HG03175 (cell line): ENCODE data around the gene SLC27A4.

ENCODE experiments used
- ATAC-seq: cut with Tn5 transposase; IDR thresholded peaks from one replicate; pipeline ENCODE4 v1.9.1; 2021; ENCODE audit warnings: mild to moderate bottlenecking, moderate library complexity; ENCODE audit not compliant: unreplicated experiment

Gene SLC27A4

DNA sequence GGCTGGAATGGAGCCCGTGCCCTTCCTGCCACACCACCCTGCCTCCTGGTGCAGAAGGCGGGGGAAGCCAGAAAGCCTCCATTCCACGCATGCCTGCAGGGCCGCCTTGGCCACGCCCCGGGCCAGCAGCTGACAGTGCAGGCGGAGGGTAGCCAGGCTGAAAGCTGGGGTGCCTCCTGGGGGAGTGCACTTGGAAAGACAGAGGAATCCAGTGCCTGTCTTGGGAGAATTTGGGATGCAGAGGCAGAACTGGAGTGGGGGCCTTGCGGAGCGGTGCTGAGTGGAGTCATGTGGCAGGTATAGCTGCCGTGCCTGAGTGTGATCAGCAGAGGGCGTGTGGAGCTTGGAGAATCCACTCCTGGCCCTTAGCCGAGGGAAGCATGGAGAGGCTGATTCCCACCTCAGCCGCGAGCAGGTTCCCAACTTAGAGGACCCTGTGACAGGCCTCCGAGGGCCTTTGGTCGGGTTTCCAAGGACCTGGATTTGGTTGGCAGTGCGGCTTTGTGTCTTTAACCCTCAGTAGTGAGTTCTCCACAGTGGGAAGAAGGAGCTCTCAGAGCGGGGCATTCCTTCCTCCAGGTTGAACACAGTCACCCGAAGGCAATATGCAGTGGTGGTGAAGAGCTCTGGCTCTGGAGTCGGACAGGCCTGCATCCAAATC, 21.8 kb downstream of the SLC27A4 start:
- no peak for ATAC-seq

- ATAC-seq, result no peak
These were observed 22.4 kb downstream of the SLC27A4 start for GRCh38 chr9:128362774-128363173.

DNA sequence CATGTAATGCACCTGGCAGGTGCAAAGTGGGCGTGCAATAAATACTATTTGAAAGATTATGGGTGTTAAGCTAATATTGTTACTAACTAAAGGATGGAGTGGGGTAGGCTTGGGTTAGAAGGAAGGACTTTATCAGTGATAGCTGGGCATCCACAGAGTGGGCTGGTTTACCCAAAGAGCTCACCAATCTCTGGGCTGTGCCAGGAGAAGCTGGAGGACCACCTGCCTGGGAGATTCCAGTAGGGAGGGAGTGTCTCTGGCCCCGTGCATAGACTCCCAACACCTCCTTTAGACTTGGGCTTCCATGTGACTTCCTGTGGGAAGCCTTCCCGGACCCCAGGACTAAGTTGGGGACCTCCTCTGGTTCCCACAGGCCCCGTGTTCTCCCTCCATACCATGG, 25.2 kb downstream of the SLC27A4 start:
- no peak for ATAC-seq

- ATAC-seq, result no peak
These were observed 28.8 kb downstream of the SLC27A4 start for GRCh38 chr9:128369024-128369706.

GRCh38 chr9:128370367-128370751, 30.0 kb downstream of the SLC27A4 start:
- ATAC-seq, result no peak

GRCh38 chr9:128370752-128371629, 30.7 kb downstream of the SLC27A4 start, which contains the start of gene URM1:
URM1 (plus strand) TSS chr9:128371374; CDS start chr9:128371381, 7 bp downstream.
- ATAC-seq, result peak; percentile 85

- ATAC-seq, result no peak
These were observed 31.3 kb downstream of the SLC27A4 start for GRCh38 chr9:128371630-128372117.

- ATAC-seq, result no peak
These were observed 31.9 kb downstream of the SLC27A4 start for GRCh38 chr9:128372188-128372641.

- ATAC-seq, result no peak
These were observed 32.5 kb downstream of the SLC27A4 start for GRCh38 chr9:128372784-128373183.

- ATAC-seq, result no peak
These were observed 33.9 kb downstream of the SLC27A4 start for GRCh38 chr9:128374221-128374675.

GRCh38 chr9:128375865-128376264, 35.5 kb downstream of the SLC27A4 start:
- no peak for ATAC-seq

- no peak for ATAC-seq
These were observed 41.9 kb downstream of the SLC27A4 start for GRCh38 chr9:128382261-128382660.

- no peak for ATAC-seq
These were observed 42.9 kb downstream of the SLC27A4 start for GRCh38 chr9:128383007-128383753.

GRCh38 chr9:128383791-128384190, 43.5 kb downstream of the SLC27A4 start:
- ATAC-seq, result no peak

GRCh38 chr9:128384801-128385495, 44.6 kb downstream of the SLC27A4 start:
- no peak for ATAC-seq

- no peak for ATAC-seq
These were observed 45.5 kb downstream of the SLC27A4 start for GRCh38 chr9:128385496-128386460.

- no peak for ATAC-seq
These were observed 47.8 kb downstream of the SLC27A4 start for GRCh38 chr9:128388150-128388549.

DNA sequence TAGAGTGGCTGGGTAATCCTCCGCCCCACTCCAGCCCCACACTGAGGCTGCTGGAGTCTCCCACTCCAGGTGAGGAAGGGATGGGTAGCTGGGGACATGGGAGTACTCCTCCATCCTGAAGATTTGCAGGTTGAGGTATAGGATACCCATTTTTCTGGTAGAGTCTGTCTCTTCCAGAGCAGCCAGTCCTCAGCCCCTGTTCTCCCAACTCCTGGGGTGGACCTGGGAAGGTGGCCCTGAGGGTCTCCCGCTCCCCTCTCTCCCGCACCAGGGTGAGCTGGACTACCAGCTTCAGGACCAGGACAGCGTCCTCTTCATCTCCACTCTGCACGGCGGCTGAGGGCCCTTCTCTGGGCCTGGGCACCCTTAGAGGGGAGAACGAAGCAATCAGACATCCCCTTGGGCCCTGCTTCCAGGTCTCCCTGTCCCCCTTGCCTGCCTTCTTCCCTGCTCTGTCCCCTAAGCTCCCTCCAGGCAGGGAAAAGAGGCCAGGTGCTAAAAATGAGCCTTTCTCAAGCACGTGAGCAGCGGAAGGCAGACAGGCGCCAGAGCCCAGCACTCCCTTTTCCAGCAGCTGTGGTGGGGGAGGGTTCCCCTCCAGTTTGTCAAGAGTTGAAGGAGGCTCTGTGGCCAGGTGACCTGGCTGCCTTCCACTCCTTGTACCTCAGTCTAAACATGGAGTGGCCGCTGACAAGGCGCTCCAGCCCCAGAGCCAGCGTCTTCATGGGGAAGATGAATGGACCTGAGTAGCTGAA, 49.2 kb downstream of the SLC27A4 start:
- no peak for ATAC-seq
